Calu3 (cell line): ENCODE measurements around the gene PROSER3. TPM values are rescaled to one million over a fixed set of nuclear protein-coding genes. Genes with fewer than 3 reads are reported as not detected.

Source experiments
- BruUV-seq: library from RNA; stranded (reverse); fragments of 400-500 nt; replicated peaks from 2 replicates; lab custom pipeline; 2021; lab: Mats Ljungman, UMichigan
- CTCF ChIA-PET: fragments of 300-600 bp; sonication (Branson Sonifier 250); formaldehyde crosslinking; loops from one replicate; lab custom pipeline; 2022; ENCODE audit warnings: antibody characterized with exemption; lab: Charles Lee
- DNase-seq: peaks from one replicate; pipeline ENCODE4 v3.0.0; 2022
- H3K27ac Mint-ChIP-seq: one replicate; pipeline ENCODE4 v1.8.0; 2022; ENCODE audit warnings: mixed read lengths; ENCODE audit not compliant: unreplicated experiment
- H3K27me3 Mint-ChIP-seq: one replicate; pipeline ENCODE4 v1.8.0; 2022; ENCODE audit warnings: mixed read lengths; ENCODE audit not compliant: unreplicated experiment
- H3K36me3 Mint-ChIP-seq: one replicate; pipeline ENCODE4 v1.8.0; 2022; ENCODE audit warnings: mild to moderate bottlenecking, moderate library complexity, mixed read lengths; ENCODE audit not compliant: insufficient read depth, unreplicated experiment
- H3K4me1 Mint-ChIP-seq: one replicate; pipeline ENCODE4 v1.8.0; 2022; ENCODE audit warnings: mild to moderate bottlenecking, low read depth, mixed read lengths; ENCODE audit not compliant: unreplicated experiment
- H3K4me3 Mint-ChIP-seq: one replicate; pipeline ENCODE4 v1.8.0; 2022; ENCODE audit warnings: mild to moderate bottlenecking, low read depth, moderate library complexity, mixed read lengths; ENCODE audit not compliant: unreplicated experiment
- H3K9me3 Mint-ChIP-seq: one replicate; pipeline ENCODE4 v1.8.0; 2022; ENCODE audit warnings: low read depth, mixed read lengths; ENCODE audit not compliant: unreplicated experiment
- CTCF ChIP-seq: fragments of 200-600 bp; IDR thresholded peaks from one replicate; pipeline ENCODE4 v1.8.0; 2022; ENCODE audit warnings: antibody characterized with exemption; ENCODE audit not compliant: unreplicated experiment
- intact Hi-C: fragments of 100-400 bp; cut with micrococcal nuclease; formaldehyde crosslinking; loops from one replicate; pipeline ENCODE4 v1.10.0; 2022; ENCODE audit not compliant: unreplicated experiment
- total RNA-seq: library from RNA; stranded (reverse); gene quantifications from 2 replicates; pipeline ENCODE4 v1.2.3, GENCODE V29; 2022

Gene PROSER3
- total RNA-seq, 1 experiment from 2014 or later: 70.7 TPM

- H3K36me3 Mint-ChIP-seq: no peaks in the 10 kb centered on the region
- CTCF ChIA-PET: interaction anchor here (0.6 kb wide), 1 partner anchor 787 kb away, joined by 3 read pairs; no protein-coding TSS in a partner anchor
- TF ChIP-seq CTCF: no peak
- no peak overlapping the region for H3K27ac Mint-ChIP-seq
- H3K4me3 Mint-ChIP-seq: no peak overlapping the region
- intact Hi-C loops: no loop called here
- no TSS peak for BruUV-seq
- H3K9me3 Mint-ChIP-seq: no peaks in the 10 kb centered on the region
- H3K27me3 Mint-ChIP-seq: no peaks in the 10 kb centered on the region
- DNase-seq: no peak
- H3K4me1 Mint-ChIP-seq: peaks cover 8% of the 10 kb centered on the region
Observed at GRCh38 chr19:35783469-35784434, 25.8 kb downstream of the PROSER3 start.

GRCh38 chr19:35784503-35785338 lies 26.7 kb downstream of the PROSER3 start:
- no TSS peak for BruUV-seq
- CTCF ChIA-PET: interaction anchor here (0.6 kb wide), 1 partner anchor 786 kb away, joined by 3 read pairs; no protein-coding TSS in a partner anchor
- Mint-ChIP-seq H3K4me1 (peaks cover 8% of the 10 kb centered on the region), H3K4me3 (no peak overlapping the region), H3K27ac (no peak overlapping the region), H3K27me3 (no peaks in the 10 kb centered on the region), H3K9me3 (no peaks in the 10 kb centered on the region), H3K36me3 (no peaks in the 10 kb centered on the region)
- no peak for TF ChIP-seq CTCF
- intact Hi-C loops: no loop called here
- DNase-seq: no peak

- Mint-ChIP-seq H3K9me3 (no peaks in the 10 kb centered on the region), H3K4me3 (no peak overlapping the region), H3K36me3 (no peaks in the 10 kb centered on the region), H3K27ac (no peak overlapping the region), H3K4me1 (peaks cover 8% of the 10 kb centered on the region), H3K27me3 (no peaks in the 10 kb centered on the region)
- no TSS peak for BruUV-seq
- intact Hi-C loops: no loop called here
- TF ChIP-seq CTCF: no peak
- CTCF ChIA-PET: no interaction called here
- DNase-seq: no peak
Observed at GRCh38 chr19:35785339-35785627, 27.3 kb downstream of the PROSER3 start.

- H3K27ac Mint-ChIP-seq: no peak overlapping the region
- H3K9me3 Mint-ChIP-seq: no peaks in the 10 kb centered on the region
- intact Hi-C loops: no loop called here
- H3K27me3 Mint-ChIP-seq: no peaks in the 10 kb centered on the region
- H3K36me3 Mint-ChIP-seq: no peaks in the 10 kb centered on the region
- no TSS peak for BruUV-seq
- no peak for TF ChIP-seq CTCF
- DNase-seq: no peak
- H3K4me1 Mint-ChIP-seq: peaks cover 8% of the 10 kb centered on the region
- no peak overlapping the region for H3K4me3 Mint-ChIP-seq
- CTCF ChIA-PET: interaction anchor here (0.7 kb wide), 1 partner anchor 1760 kb away, joined by 7 read pairs; no protein-coding TSS in a partner anchor
Observed at GRCh38 chr19:35786299-35787160, 28.6 kb downstream of the PROSER3 start.
